ENCODE data around the gene ATXN1.

The ATXN1 gene

GRCh38 chr6:16591396-16592222, 169.7 kb downstream of the ATXN1 start:
- DNase-seq (ENCODE audit: low spot score) (no peak), ATAC-seq (ENCODE audit: low read depth) (no peak)
- Histone ChIP-seq H3K4me1 (ENCODE audit: insufficient read depth, poor library complexity, severe bottlenecking) (no peaks in the 10 kb centered on the region), H3K27me3 (ENCODE audit: insufficient read depth, poor library complexity, severe bottlenecking) (no peaks in the 10 kb centered on the region), H3K36me3 (ENCODE audit: low read depth) (no peaks in the 10 kb centered on the region), H3K4me3 (ENCODE audit: severe bottlenecking) (no peak overlapping the region), H3K27ac (ENCODE audit: poor library complexity, severe bottlenecking) (no peak overlapping the region), H3K9me3 (ENCODE audit: severe bottlenecking) (no peaks in the 10 kb centered on the region)
- TF ChIP-seq CTCF (IDR thresholded peaks at IDR 0.05; ENCODE audit: poor library complexity, severe bottlenecking): no peak

- H3K9me3 ChIP-seq (ENCODE audit: severe bottlenecking): no peaks in the 10 kb centered on the region
- no peaks in the 10 kb centered on the region for H3K36me3 ChIP-seq (ENCODE audit: low read depth)
- no peak overlapping the region for H3K27ac ChIP-seq (ENCODE audit: poor library complexity, severe bottlenecking)
- H3K4me1 ChIP-seq (ENCODE audit: insufficient read depth, poor library complexity, severe bottlenecking): no peaks in the 10 kb centered on the region
- no peak overlapping the region for H3K4me3 ChIP-seq (ENCODE audit: severe bottlenecking)
- no peaks in the 10 kb centered on the region for H3K27me3 ChIP-seq (ENCODE audit: insufficient read depth, poor library complexity, severe bottlenecking)
- ATAC-seq (ENCODE audit: low read depth) (no peak), DNase-seq (ENCODE audit: low spot score) (no peak)
- no peak for TF ChIP-seq CTCF (IDR thresholded peaks at IDR 0.05; ENCODE audit: poor library complexity, severe bottlenecking)
Measured at GRCh38 chr6:16585805-16586204, 175.5 kb downstream of the ATXN1 start.

GRCh38 chr6:16583144-16583762, 178.0 kb downstream of the ATXN1 start:
- DNase-seq (ENCODE audit: low spot score) (no peak), ATAC-seq (ENCODE audit: low read depth) (no peak)
- no peaks in the 10 kb centered on the region for H3K27me3 ChIP-seq (ENCODE audit: insufficient read depth, poor library complexity, severe bottlenecking)
- no peaks in the 10 kb centered on the region for H3K36me3 ChIP-seq (ENCODE audit: low read depth)
- no peaks in the 10 kb centered on the region for H3K9me3 ChIP-seq (ENCODE audit: severe bottlenecking)
- no peak overlapping the region for H3K27ac ChIP-seq (ENCODE audit: poor library complexity, severe bottlenecking)
- no peak for TF ChIP-seq CTCF (IDR thresholded peaks at IDR 0.05; ENCODE audit: poor library complexity, severe bottlenecking)
- H3K4me3 ChIP-seq (ENCODE audit: severe bottlenecking): no peak overlapping the region
- H3K4me1 ChIP-seq (ENCODE audit: insufficient read depth, poor library complexity, severe bottlenecking): no peaks in the 10 kb centered on the region

- no peak overlapping the region for H3K4me3 ChIP-seq (ENCODE audit: severe bottlenecking)
- no peak overlapping the region for H3K27ac ChIP-seq (ENCODE audit: poor library complexity, severe bottlenecking)
- ATAC-seq (ENCODE audit: low read depth) (no peak), DNase-seq (ENCODE audit: low spot score) (no peak)
- H3K9me3 ChIP-seq (ENCODE audit: severe bottlenecking): no peaks in the 10 kb centered on the region
- H3K36me3 ChIP-seq (ENCODE audit: low read depth): no peaks in the 10 kb centered on the region
- TF ChIP-seq CTCF (IDR thresholded peaks at IDR 0.05; ENCODE audit: poor library complexity, severe bottlenecking): no peak
- no peaks in the 10 kb centered on the region for H3K4me1 ChIP-seq (ENCODE audit: insufficient read depth, poor library complexity, severe bottlenecking)
- no peaks in the 10 kb centered on the region for H3K27me3 ChIP-seq (ENCODE audit: insufficient read depth, poor library complexity, severe bottlenecking)
Measured at GRCh38 chr6:16582446-16583143, 178.7 kb downstream of the ATXN1 start.

All from RWPE2 (cell line).